Endodermal cell (in vitro differentiated cells): ENCODE measurements around the gene DCLK1. TPM values are rescaled to one million over a fixed set of nuclear protein-coding genes. Genes with fewer than 3 reads are reported as not detected.

ENCODE experiments used
- DNase-seq: peaks from one replicate; pipeline ENCODE4 v3.0.0-alpha.2; 2017
- H3K27ac ChIP-seq: 2 replicates; pipeline ENCODE4 v1.5.1; 2013; ENCODE audit warnings: mild to moderate bottlenecking, low read depth, low read length, moderate library complexity
- H3K27me3 ChIP-seq: 2 replicates; pipeline ENCODE4 v1.6.1; 2013; ENCODE audit warnings: mild to moderate bottlenecking, low read length, moderate library complexity; ENCODE audit not compliant: insufficient read depth, control insufficient read depth, poor library complexity, severe bottlenecking
- H3K36me3 ChIP-seq: 2 replicates; pipeline ENCODE4 v1.7.0; 2013; ENCODE audit warnings: mild to moderate bottlenecking, low read length, moderate library complexity; ENCODE audit not compliant: control insufficient read depth, insufficient read depth
- H3K4me1 ChIP-seq: one replicate; pipeline ENCODE4 v1.7.0; 2013; ENCODE audit warnings: low read length; ENCODE audit not compliant: control insufficient read depth, insufficient read depth
- H3K4me3 ChIP-seq: 2 replicates; pipeline ENCODE4 v1.5.1; 2013; ENCODE audit warnings: mild to moderate bottlenecking, low read length, moderate library complexity
- H3K9ac ChIP-seq: 2 replicates; pipeline ENCODE4 v1.6.1; 2013; ENCODE audit warnings: mild to moderate bottlenecking, low read length, moderate library complexity; ENCODE audit not compliant: poor library complexity, severe bottlenecking; ENCODE audit errors: extremely low read depth
- H3K9me3 ChIP-seq: 2 replicates; pipeline ENCODE4 v1.6.1; 2013; ENCODE audit warnings: mild to moderate bottlenecking, low read length, moderate library complexity; ENCODE audit not compliant: control insufficient read depth
- H3K27ac Mint-ChIP-seq: 2 replicates; pipeline ENCODE4 v1.8.0; 2020; ENCODE audit warnings: mixed read lengths
- H3K27me3 Mint-ChIP-seq: 2 replicates; pipeline ENCODE4 v1.8.0; 2021; ENCODE audit warnings: mild to moderate bottlenecking, mixed read lengths; ENCODE audit not compliant: insufficient read depth
- H3K36me3 Mint-ChIP-seq: 2 replicates; pipeline ENCODE4 v1.8.0; 2020; ENCODE audit warnings: low read depth, mixed read lengths
- H3K4me1 Mint-ChIP-seq: 2 replicates; pipeline ENCODE4 v1.8.0; 2020; ENCODE audit warnings: mixed read lengths
- H3K4me3 Mint-ChIP-seq: 2 replicates; pipeline ENCODE4 v1.8.0; 2020; ENCODE audit warnings: mild to moderate bottlenecking, moderate library complexity, mixed read lengths
- H3K9me3 Mint-ChIP-seq: 2 replicates; pipeline ENCODE4 v1.8.0; 2020; ENCODE audit warnings: mild to moderate bottlenecking, mixed read lengths
- WGBS, 2 experiments: methylation state at CpG; one replicate each; pipeline versions ENCODE4 v1.1.5 to v1.1.7; 2013; ENCODE audit warnings: missing lambda C conversion rate in 2 of 2, mixed read lengths in 1 of 2; ENCODE audit not compliant: insufficient coverage in 1 of 2, insufficient read length in 1 of 2; 5-methylcytosine and 5-hydroxymethylcytosine counted together
- total RNA-seq, 2 donors: library from RNA; stranded (reverse); fragmentation: NEBNext Ultra II Directional in 1 of 2; extraction: Animal tissue kit (Norgen Biotek cat#: 25700) in 1 of 2; gene quantifications; 2 replicates in 1 of 2; 3 replicates in 1 of 2; pipeline ENCODE4 v1.2.1, GENCODE V29; 2021
- TF ChIP-seq, protein P1 (sequence below): fragments of 200-600 bp; sonication (generic); conservative IDR thresholded peaks from 2 replicates; pipeline ENCODE4 v1.5.0; 2021; ENCODE audit warnings: antibody characterized with exemption, mild to moderate bottlenecking

Gene DCLK1
- total RNA-seq, 2 donors from 2014 or later = 3.0 to 32.8 TPM

DNA sequence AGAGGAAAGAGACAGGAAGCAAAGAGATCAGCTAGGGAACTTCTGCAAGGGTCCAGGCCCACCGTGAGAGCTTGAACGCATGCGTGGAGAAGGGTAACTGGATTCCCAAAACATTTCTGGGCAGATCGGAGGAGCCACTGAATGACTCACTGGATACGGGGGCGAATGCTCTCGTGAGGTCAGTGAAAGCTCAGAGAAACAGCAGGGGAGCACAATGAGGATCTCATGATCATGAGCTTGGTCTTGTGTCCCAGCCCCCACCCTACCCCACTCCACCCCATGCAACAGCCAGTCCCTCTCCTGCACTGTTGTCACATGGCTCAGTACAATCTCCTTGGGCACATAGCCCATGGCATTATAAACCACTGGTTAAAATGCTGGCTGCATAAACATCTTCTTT lies 40.6 kb downstream of the DCLK1 start:
- H3K4me3 ChIP-seq = no peak overlapping the region
- H3K27me3 Mint-ChIP-seq = no peaks in the 10 kb centered on the region
- 79 to 90% methylated on average over 5 to 7 of the region's 7 CpGs for WGBS, 2 experiments

DNA sequence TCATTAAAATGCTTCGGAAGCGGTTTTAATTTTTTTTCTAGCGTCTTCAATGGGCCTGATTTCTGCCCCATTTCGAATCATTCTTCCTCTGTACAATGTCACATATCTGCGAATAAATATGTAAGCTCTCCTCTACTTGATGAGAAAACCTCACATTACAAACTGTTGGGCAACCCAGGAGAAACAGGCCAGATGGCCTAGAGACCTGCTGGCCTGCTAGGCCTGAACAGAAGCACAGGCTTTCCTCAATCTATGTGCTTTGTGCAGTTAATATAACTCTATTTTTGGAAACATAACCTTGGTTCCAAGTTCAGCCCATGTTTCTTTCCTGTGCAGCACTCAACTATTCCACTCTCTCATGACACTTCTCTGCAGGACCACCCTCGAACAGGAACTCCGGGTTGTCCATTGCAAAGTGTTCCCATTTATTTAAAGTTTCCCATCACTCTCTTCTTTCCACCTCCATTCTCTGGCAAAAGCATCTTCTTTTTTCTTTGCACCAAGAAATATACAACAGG lies 42.0 kb downstream of the DCLK1 start:
- Mint-ChIP-seq H3K4me3 (no peak overlapping the region), H3K27me3 (no peaks in the 10 kb centered on the region), H3K4me1 (peaks cover 21% of the 10 kb centered on the region), H3K36me3 (no peaks in the 10 kb centered on the region), H3K9me3 (peaks cover 4% of the 10 kb centered on the region), H3K27ac (no peak overlapping the region)
- no peaks in the 10 kb centered on the region for H3K27me3 ChIP-seq
- no peaks in the 10 kb centered on the region for H3K4me1 ChIP-seq
- H3K9me3 ChIP-seq = no peaks in the 10 kb centered on the region
- H3K27ac ChIP-seq = no peak overlapping the region
- DNase-seq = no peak
- TF ChIP-seq, protein P1, sequence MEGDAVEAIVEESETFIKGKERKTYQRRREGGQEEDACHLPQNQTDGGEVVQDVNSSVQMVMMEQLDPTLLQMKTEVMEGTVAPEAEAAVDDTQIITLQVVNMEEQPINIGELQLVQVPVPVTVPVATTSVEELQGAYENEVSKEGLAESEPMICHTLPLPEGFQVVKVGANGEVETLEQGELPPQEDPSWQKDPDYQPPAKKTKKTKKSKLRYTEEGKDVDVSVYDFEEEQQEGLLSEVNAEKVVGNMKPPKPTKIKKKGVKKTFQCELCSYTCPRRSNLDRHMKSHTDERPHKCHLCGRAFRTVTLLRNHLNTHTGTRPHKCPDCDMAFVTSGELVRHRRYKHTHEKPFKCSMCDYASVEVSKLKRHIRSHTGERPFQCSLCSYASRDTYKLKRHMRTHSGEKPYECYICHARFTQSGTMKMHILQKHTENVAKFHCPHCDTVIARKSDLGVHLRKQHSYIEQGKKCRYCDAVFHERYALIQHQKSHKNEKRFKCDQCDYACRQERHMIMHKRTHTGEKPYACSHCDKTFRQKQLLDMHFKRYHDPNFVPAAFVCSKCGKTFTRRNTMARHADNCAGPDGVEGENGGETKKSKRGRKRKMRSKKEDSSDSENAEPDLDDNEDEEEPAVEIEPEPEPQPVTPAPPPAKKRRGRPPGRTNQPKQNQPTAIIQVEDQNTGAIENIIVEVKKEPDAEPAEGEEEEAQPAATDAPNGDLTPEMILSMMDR = no peak
- H3K9ac ChIP-seq = no peak overlapping the region
- 92 to 94% methylated on average over 7 of the region's 7 CpGs for WGBS, 2 experiments
- no peak overlapping the region for H3K4me3 ChIP-seq
- no peaks in the 10 kb centered on the region for H3K36me3 ChIP-seq

More for the DNA sequence above, 40.6 kb downstream of the DCLK1 start:
- Histone ChIP-seq H3K27ac (no peak overlapping the region), H3K4me1 (no peaks in the 10 kb centered on the region), H3K36me3 (no peaks in the 10 kb centered on the region), H3K9me3 (no peaks in the 10 kb centered on the region), H3K9ac (no peak overlapping the region), H3K27me3 (no peaks in the 10 kb centered on the region)
- Mint-ChIP-seq H3K4me1 (peaks cover 17% of the 10 kb centered on the region), H3K27ac (no peak overlapping the region), H3K9me3 (peaks cover 4% of the 10 kb centered on the region), H3K4me3 (no peak overlapping the region), H3K36me3 (no peaks in the 10 kb centered on the region)
- TF ChIP-seq, protein P1 = no peak
- DNase-seq = no peak

DNA sequence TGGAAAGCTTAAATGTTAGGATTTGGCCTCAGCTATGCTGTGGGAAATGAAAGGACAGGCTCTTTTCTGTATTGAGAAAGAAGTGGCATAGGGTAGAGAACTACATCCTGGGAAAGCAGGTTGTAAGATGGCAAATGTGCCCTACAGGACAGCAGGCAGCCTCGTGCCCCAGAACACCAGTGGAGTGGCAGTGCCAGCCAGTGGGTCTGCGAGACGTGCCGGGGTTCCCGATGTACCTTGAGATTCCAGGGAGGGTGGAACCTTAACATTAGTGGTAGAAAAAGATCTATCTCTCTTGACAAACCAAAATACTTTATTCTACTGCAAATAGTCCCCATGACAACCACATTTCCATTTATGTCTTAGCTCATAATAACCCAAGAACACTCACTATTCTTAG lies 42.7 kb downstream of the DCLK1 start:
- Histone ChIP-seq H3K27me3 (no peaks in the 10 kb centered on the region), H3K9ac (no peak overlapping the region), H3K4me1 (no peaks in the 10 kb centered on the region), H3K27ac (no peak overlapping the region), H3K4me3 (no peak overlapping the region), H3K36me3 (no peaks in the 10 kb centered on the region), H3K9me3 (no peaks in the 10 kb centered on the region)
- Mint-ChIP-seq H3K4me1 (peaks cover 24% of the 10 kb centered on the region), H3K36me3 (no peaks in the 10 kb centered on the region), H3K27me3 (no peaks in the 10 kb centered on the region), H3K9me3 (peaks cover 4% of the 10 kb centered on the region), H3K4me3 (no peak overlapping the region), H3K27ac (no peak overlapping the region)
- TF ChIP-seq, protein P1 = no peak
- DNase-seq = no peak
- 98 to 100% methylated on average over 3 to 5 of the region's 5 CpGs for whole genome bisulfite sequencing, 2 experiments
